C4-2B (cell line): ENCODE data around the gene MDK.

Experiments
- CTCF ChIP-seq: fragments of 450-650 bp; conservative IDR thresholded peaks from 2 replicates; pipeline ENCODE4 v1.5.1; 2017; ENCODE audit warnings: mild to moderate bottlenecking
- ZFX ChIP-seq: fragments of 450-650 bp; IDR thresholded peaks from 2 replicates; pipeline ENCODE4 v1.6.1; 2017

DNA sequence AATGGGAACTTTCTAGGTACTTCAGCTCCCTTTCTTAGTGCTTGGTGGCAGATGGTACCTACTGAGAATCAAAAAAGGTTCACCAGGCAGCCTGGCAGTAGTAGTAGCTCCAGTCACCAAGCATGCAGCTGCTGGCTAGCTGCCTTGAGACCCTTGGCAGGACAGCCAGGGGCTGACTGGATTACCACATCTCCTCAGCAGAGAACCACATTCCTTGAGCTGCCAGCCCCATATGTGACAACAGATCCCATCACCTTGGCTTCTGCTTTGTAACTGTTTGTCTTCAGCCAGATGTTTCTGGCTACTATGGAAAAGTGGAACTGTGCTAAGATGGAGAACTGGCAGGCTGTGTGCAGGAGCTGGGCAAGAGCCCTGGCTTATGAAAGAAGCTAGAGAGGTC, 49.7 kb downstream of the MDK start:
- no peak for TF ChIP-seq CTCF
- TF ChIP-seq ZFX: no peak
